HCT116 (cell line): ENCODE measurements around the gene ARMC2. TPM values are rescaled to one million over a fixed set of nuclear protein-coding genes. Genes with fewer than 3 reads are reported as not detected.

ENCODE experiments used
- ATAC-seq: fragments of 200-7000 bp; cut with Tn5 transposase; 2 replicates; pipeline ENCODE4 v1.9.1; 2020; ENCODE audit warnings: mild to moderate bottlenecking, moderate library complexity
- BruUV-seq: library from RNA; stranded (reverse); fragments of 400-500 nt; replicated peaks from 2 replicates; lab custom pipeline; 2021; lab: Mats Ljungman, UMichigan
- CTCF ChIA-PET: fragments of 300-600 bp; sonication (Branson Sonifier 250); formaldehyde crosslinking; loops from one replicate; lab custom pipeline; 2021; ENCODE audit warnings: antibody characterized with exemption; lab: Charles Lee
- POLR2A ChIA-PET: fragments of 300-600, 350-600 bp; sonication (Branson Sonifier 250); formaldehyde crosslinking; loops from one replicate; lab custom pipeline; 2021; ENCODE audit warnings: antibody characterized with exemption; lab: Charles Lee
- RAD21 ChIA-PET, 2 experiments: fragments of 300-600 bp; sonication (Branson Sonifier 250); formaldehyde crosslinking; loops; one replicate each; lab custom pipeline; 2023; ENCODE audit warnings: low total read pairs in 2 of 2; ENCODE audit not compliant: uncharacterized antibody in 2 of 2, unreplicated experiment in 2 of 2, low non-redundant PET in 1 of 2; lab: Charles Lee
- DNase-seq: peaks from one replicate; pipeline ENCODE4 v3.0.0-alpha.2; 2010; ENCODE audit warnings: low read depth, low spot score
- H2AFZ ChIP-seq: fragments of 200-600 bp; shearing (Covaris generic), sonication (generic); 2 replicates; pipeline ENCODE4 v1.6.1; 2017; ENCODE audit warnings: low read depth, mixed run types, mixed read lengths, antibody characterized with exemption, low read length; ENCODE audit not compliant: poor library complexity, severe bottlenecking
- H3K27ac ChIP-seq: 2 replicates; pipeline ENCODE4 v1.5.1; 2012; ENCODE audit warnings: low read depth, low read length
- H3K27me3 ChIP-seq: fragments of 200-600 bp; sonication (generic); 2 replicates; pipeline ENCODE4 v1.6.1; 2016; ENCODE audit warnings: mixed run types, low read length, mixed read lengths; ENCODE audit not compliant: insufficient read depth
- H3K36me3 ChIP-seq, 2 experiments: fragments of 200-500 bp in 1 of 2; fragments of 200-600 bp in 1 of 2; sonication (Bioruptor generic) in 1 of 2; sonication (generic) in 1 of 2; 2 replicates each; pipeline versions ENCODE4 v1.5.1 to v1.6.1; 2014 to 2016; ENCODE audit warnings: low read length in 2 of 2, inconsistent platforms in 1 of 2, mixed read lengths in 1 of 2, mixed run types in 1 of 2; ENCODE audit not compliant: insufficient read depth in 2 of 2, control insufficient read depth in 1 of 2
- H3K4me1 ChIP-seq, 2 experiments: fragments of 200-600 bp in 1 of 2; sonication (generic) in 1 of 2; 2 replicates each; pipeline versions ENCODE4 v1.5.1 to v1.6.1; 2012 to 2017; ENCODE audit warnings: low read length in 2 of 2, inconsistent platforms in 1 of 2, mild to moderate bottlenecking in 1 of 2, mixed read lengths in 1 of 2, mixed run types in 1 of 2, moderate library complexity in 1 of 2; ENCODE audit not compliant: insufficient read depth in 2 of 2, control insufficient read depth in 1 of 2
- H3K4me2 ChIP-seq: fragments of 200-600 bp; sonication (generic); 2 replicates; pipeline ENCODE4 v1.6.1; 2017; ENCODE audit warnings: mixed run types, low read length, mixed read lengths
- H3K4me3 ChIP-seq, 2 experiments: fragments of 200-600 bp in 1 of 2; sonication (generic) in 1 of 2; replicated peaks in 1 of 2; 2 replicates each; pipeline ENCODE4 v1.5.1; 2011 to 2016; ENCODE audit warnings: low read length in 2 of 2, control low read depth in 1 of 2, low read depth in 1 of 2, mild to moderate bottlenecking in 1 of 2, mixed read lengths in 1 of 2, mixed run types in 1 of 2
- H3K79me2 ChIP-seq: fragments of 200-600 bp; sonication (generic); 2 replicates; pipeline ENCODE4 v1.6.1; 2017; ENCODE audit warnings: mild to moderate bottlenecking, mixed run types, low read length, moderate library complexity, mixed read lengths; ENCODE audit not compliant: insufficient read depth
- H3K9ac ChIP-seq: fragments of 200-600 bp; sonication (generic); 2 replicates; pipeline ENCODE4 v1.6.1; 2016; ENCODE audit warnings: low read length, mixed read lengths
- H3K9me2 ChIP-seq: fragments of 200-600 bp; sonication (generic), shearing (Covaris generic); 2 replicates; pipeline ENCODE4 v1.6.1; 2017; ENCODE audit warnings: mixed run types, mild to moderate bottlenecking, moderate library complexity; ENCODE audit not compliant: insufficient read depth
- H3K9me3 ChIP-seq, 2 experiments: fragments of 200-500 bp in 1 of 2; fragments of 200-600 bp in 1 of 2; sonication (Bioruptor generic) in 1 of 2; sonication (generic) in 1 of 2; 2 replicates each; pipeline ENCODE4 v1.6.1; 2014 to 2017; ENCODE audit warnings: low read length in 2 of 2, mixed read lengths in 2 of 2, inconsistent platforms in 1 of 2, low read depth in 1 of 2, mild to moderate bottlenecking in 1 of 2, mixed run types in 1 of 2, moderate library complexity in 1 of 2; ENCODE audit not compliant: control insufficient read depth in 1 of 2, insufficient read depth in 1 of 2
- H4K20me1 ChIP-seq: fragments of 200-600 bp; sonication (generic), shearing (Covaris generic); 2 replicates; pipeline ENCODE4 v1.6.1; 2017; ENCODE audit warnings: mixed run types, mild to moderate bottlenecking, moderate library complexity; ENCODE audit not compliant: insufficient read depth
- CBX3 ChIP-seq: IDR thresholded peaks from 2 replicates; pipeline ENCODE4 v1.6.1; 2012; ENCODE audit warnings: low read depth
- CEBPB ChIP-seq: IDR thresholded peaks from 2 replicates; pipeline ENCODE4 v1.6.1; 2012; ENCODE audit warnings: low read depth
- ELF1 ChIP-seq: IDR thresholded peaks from 2 replicates; pipeline ENCODE4 v1.6.1; 2012; ENCODE audit warnings: low read depth, borderline replicate concordance
- EZH2 ChIP-seq: fragments of 200-600 bp; sonication (generic); IDR thresholded peaks from 2 replicates; pipeline ENCODE4 v1.6.1; 2017; ENCODE audit warnings: antibody characterized with exemption, mixed run types
- EZH2phosphoT487 ChIP-seq: fragments of 200-600 bp; IDR thresholded peaks from 2 replicates; pipeline ENCODE4 v1.6.1; 2018; ENCODE audit warnings: antibody characterized with exemption, borderline replicate concordance
- FOSL1 ChIP-seq: IDR thresholded peaks from 2 replicates; pipeline ENCODE4 v1.6.1; 2012; ENCODE audit warnings: low read depth
- JUND ChIP-seq: IDR thresholded peaks from 2 replicates; pipeline ENCODE4 v1.6.1; 2012
- POLR2A ChIP-seq: IDR thresholded peaks from 2 replicates; pipeline ENCODE4 v1.7.0; 2011; ENCODE audit warnings: borderline replicate concordance; ENCODE audit not compliant: insufficient read depth, insufficient read length; ENCODE audit errors: extremely low read depth
- RAD21 ChIP-seq: IDR thresholded peaks from 2 replicates; pipeline ENCODE4 v1.6.1; 2012; ENCODE audit warnings: low read depth, mild to moderate bottlenecking
- SIN3A ChIP-seq: IDR thresholded peaks from 2 replicates; pipeline ENCODE4 v1.6.1; 2012; ENCODE audit warnings: low read depth
- SRF ChIP-seq: IDR thresholded peaks from 2 replicates; pipeline ENCODE4 v1.6.1; 2012; ENCODE audit warnings: low read depth
- TCF7L2 ChIP-seq: IDR thresholded peaks from 2 replicates; pipeline ENCODE4 v1.7.0; 2011; ENCODE audit warnings: borderline replicate concordance, inconsistent platforms; ENCODE audit not compliant: insufficient read depth, insufficient read length; ENCODE audit errors: extremely low read depth
- YY1 ChIP-seq: IDR thresholded peaks from 2 replicates; pipeline ENCODE4 v1.6.1; 2011; ENCODE audit warnings: low read length, low read depth, moderate library complexity, mild to moderate bottlenecking; ENCODE audit not compliant: insufficient replicate concordance; ENCODE audit errors: extremely low read depth
- ZNF274 ChIP-seq: fragments of 200-500 bp; sonication (Bioruptor generic); IDR thresholded peaks from 2 replicates; pipeline ENCODE4 v1.6.1; 2014; ENCODE audit warnings: mild to moderate bottlenecking, low read depth, low read length, inconsistent platforms
- intact Hi-C: fragments of 100-400 bp; cut with micrococcal nuclease; formaldehyde crosslinking; loops from 2 replicates; pipeline ENCODE4 v1.10.0; 2022
- total RNA-seq: library from RNA; stranded (reverse); gene quantifications from one replicate; pipeline ENCODE4 v1.2.1, GENCODE V29; 2021; ENCODE audit not compliant: unreplicated experiment
- TF ChIP-seq, protein P1 (sequence below): IDR thresholded peaks from 2 replicates; pipeline ENCODE4 v1.6.1; 2011; ENCODE audit warnings: mild to moderate bottlenecking, low read length, moderate library complexity; ENCODE audit not compliant: insufficient replicate concordance; ENCODE audit errors: extremely low read depth
- TF ChIP-seq, protein P2 (sequence below): IDR thresholded peaks from 2 replicates; pipeline ENCODE4 v1.6.1; 2012
- TF ChIP-seq, protein P3 (sequence below): IDR thresholded peaks from 2 replicates; pipeline ENCODE4 v1.6.1; 2012
- TF ChIP-seq, protein P4 (sequence below): IDR thresholded peaks from 2 replicates; pipeline ENCODE4 v1.6.1; 2012; ENCODE audit warnings: low read depth
- TF ChIP-seq, protein P5 (sequence below), 3 experiments: fragments of 200-600 bp in 1 of 3; sonication (generic) in 1 of 3; IDR thresholded peaks in 2 of 3; conservative IDR thresholded peaks in 1 of 3; 2 replicates each; pipeline ENCODE4 v1.5.1; 2012 to 2017; ENCODE audit warnings: low read depth in 2 of 3, low read length in 2 of 3, antibody characterized with exemption in 1 of 3, borderline replicate concordance in 1 of 3, control low read depth in 1 of 3, mild to moderate bottlenecking in 1 of 3, mixed read lengths in 1 of 3, mixed run types in 1 of 3, moderate library complexity in 1 of 3; ENCODE audit not compliant: insufficient read depth in 1 of 3

The ARMC2 gene
- total RNA-seq, 1 experiment from 2014 or later = 3.6 TPM

DNA sequence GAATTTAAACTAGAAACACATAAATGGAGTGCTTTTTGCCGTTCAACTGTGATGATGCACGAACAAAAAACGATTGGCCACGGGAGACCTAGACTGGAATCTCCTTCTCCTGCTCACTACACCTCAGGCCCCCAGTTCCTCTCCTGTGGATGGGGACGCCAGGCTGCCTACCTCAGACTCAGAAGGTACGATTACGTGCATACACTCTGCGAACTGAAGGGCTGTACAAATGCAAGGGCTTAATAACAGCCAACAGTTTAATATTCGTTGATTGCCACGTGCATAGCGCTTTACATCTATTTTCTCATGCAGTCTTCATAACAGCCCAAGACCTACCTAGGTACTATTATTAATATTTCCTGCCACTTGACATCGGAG is 495 bp upstream of the ARMC2 start:
- Histone ChIP-seq H3K9me3 (no peaks in the 10 kb centered on the region), H3K9me2 (no peaks in the 10 kb centered on the region), H3K36me3 (no peaks in the 10 kb centered on the region), H3K27ac (peak overlapping the region; percentile 34), H3K9ac (peak overlapping the region; percentile 53), H3K27me3 (no peaks in the 10 kb centered on the region), H2AFZ (peak overlapping the region; percentile 81), H3K79me2 (no peaks in the 10 kb centered on the region; the same call in 1 of the 2 replicates), H3K4me3 (peak overlapping the region; percentile 65 to 77), H3K4me2 (peak overlapping the region; percentile 74), H4K20me1 (no peaks in the 10 kb centered on the region), H3K4me1 (peaks cover 0 to 12% of the 10 kb centered on the region in 2 experiments; a peak in 3 of 4 replicates)
- ChIA-PET RAD21 (no interaction called here), CTCF (interaction anchor here (1.1 to 1.9 kb wide), 2 partner anchors 12 to 45 kb away, joined by 3 to 6 read pairs; no protein-coding TSS in a partner anchor), POLR2A (interaction anchor here (0.8 kb wide), 1 partner anchor 8 kb away, joined by 3 read pairs; no protein-coding TSS in a partner anchor)
- DNase-seq (no peak), ATAC-seq (peak; percentile 1; the same call in 1 of the 2 replicates)
- intact Hi-C loops = no loop called here
- TF ChIP-seq, protein P1, sequence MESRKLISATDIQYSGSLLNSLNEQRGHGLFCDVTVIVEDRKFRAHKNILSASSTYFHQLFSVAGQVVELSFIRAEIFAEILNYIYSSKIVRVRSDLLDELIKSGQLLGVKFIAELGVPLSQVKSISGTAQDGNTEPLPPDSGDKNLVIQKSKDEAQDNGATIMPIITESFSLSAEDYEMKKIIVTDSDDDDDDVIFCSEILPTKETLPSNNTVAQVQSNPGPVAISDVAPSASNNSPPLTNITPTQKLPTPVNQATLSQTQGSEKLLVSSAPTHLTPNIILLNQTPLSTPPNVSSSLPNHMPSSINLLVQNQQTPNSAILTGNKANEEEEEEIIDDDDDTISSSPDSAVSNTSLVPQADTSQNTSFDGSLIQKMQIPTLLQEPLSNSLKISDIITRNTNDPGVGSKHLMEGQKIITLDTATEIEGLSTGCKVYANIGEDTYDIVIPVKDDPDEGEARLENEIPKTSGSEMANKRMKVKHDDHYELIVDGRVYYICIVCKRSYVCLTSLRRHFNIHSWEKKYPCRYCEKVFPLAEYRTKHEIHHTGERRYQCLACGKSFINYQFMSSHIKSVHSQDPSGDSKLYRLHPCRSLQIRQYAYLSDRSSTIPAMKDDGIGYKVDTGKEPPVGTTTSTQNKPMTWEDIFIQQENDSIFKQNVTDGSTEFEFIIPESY = no peak
- TF ChIP-seq EZH2 (no peak), POLR2A (no peak), JUND (no peak), YY1 (no peak), FOSL1 (no peak), RAD21 (no peak), CEBPB (no peak), ZNF274 (no peak), EZH2phosphoT487 (no peak), SIN3A (no peak), CBX3 (no peak), SRF (no peak), ELF1 (no peak), TCF7L2 (no peak)
- TF ChIP-seq, protein P2, sequence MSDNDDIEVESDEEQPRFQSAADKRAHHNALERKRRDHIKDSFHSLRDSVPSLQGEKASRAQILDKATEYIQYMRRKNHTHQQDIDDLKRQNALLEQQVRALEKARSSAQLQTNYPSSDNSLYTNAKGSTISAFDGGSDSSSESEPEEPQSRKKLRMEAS = no peak
- TF ChIP-seq, protein P3, sequence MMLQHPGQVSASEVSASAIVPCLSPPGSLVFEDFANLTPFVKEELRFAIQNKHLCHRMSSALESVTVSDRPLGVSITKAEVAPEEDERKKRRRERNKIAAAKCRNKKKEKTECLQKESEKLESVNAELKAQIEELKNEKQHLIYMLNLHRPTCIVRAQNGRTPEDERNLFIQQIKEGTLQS = no peak
- TF ChIP-seq, protein P4, sequence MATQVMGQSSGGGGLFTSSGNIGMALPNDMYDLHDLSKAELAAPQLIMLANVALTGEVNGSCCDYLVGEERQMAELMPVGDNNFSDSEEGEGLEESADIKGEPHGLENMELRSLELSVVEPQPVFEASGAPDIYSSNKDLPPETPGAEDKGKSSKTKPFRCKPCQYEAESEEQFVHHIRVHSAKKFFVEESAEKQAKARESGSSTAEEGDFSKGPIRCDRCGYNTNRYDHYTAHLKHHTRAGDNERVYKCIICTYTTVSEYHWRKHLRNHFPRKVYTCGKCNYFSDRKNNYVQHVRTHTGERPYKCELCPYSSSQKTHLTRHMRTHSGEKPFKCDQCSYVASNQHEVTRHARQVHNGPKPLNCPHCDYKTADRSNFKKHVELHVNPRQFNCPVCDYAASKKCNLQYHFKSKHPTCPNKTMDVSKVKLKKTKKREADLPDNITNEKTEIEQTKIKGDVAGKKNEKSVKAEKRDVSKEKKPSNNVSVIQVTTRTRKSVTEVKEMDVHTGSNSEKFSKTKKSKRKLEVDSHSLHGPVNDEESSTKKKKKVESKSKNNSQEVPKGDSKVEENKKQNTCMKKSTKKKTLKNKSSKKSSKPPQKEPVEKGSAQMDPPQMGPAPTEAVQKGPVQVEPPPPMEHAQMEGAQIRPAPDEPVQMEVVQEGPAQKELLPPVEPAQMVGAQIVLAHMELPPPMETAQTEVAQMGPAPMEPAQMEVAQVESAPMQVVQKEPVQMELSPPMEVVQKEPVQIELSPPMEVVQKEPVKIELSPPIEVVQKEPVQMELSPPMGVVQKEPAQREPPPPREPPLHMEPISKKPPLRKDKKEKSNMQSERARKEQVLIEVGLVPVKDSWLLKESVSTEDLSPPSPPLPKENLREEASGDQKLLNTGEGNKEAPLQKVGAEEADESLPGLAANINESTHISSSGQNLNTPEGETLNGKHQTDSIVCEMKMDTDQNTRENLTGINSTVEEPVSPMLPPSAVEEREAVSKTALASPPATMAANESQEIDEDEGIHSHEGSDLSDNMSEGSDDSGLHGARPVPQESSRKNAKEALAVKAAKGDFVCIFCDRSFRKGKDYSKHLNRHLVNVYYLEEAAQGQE = no peak
- TF ChIP-seq, protein P5, sequence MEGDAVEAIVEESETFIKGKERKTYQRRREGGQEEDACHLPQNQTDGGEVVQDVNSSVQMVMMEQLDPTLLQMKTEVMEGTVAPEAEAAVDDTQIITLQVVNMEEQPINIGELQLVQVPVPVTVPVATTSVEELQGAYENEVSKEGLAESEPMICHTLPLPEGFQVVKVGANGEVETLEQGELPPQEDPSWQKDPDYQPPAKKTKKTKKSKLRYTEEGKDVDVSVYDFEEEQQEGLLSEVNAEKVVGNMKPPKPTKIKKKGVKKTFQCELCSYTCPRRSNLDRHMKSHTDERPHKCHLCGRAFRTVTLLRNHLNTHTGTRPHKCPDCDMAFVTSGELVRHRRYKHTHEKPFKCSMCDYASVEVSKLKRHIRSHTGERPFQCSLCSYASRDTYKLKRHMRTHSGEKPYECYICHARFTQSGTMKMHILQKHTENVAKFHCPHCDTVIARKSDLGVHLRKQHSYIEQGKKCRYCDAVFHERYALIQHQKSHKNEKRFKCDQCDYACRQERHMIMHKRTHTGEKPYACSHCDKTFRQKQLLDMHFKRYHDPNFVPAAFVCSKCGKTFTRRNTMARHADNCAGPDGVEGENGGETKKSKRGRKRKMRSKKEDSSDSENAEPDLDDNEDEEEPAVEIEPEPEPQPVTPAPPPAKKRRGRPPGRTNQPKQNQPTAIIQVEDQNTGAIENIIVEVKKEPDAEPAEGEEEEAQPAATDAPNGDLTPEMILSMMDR (IDR thresholded peaks at IDR 0.05 in 2 of 3, conservative IDR thresholded peaks at IDR 0.05 in 1 of 3; ENCODE audit: borderline replicate concordance in 1 of 3, insufficient read depth in 1 of 3, low read depth in 2 of 3, low read length in 2 of 3) = no peak
- BruUV-seq = no TSS peak
